OCI-LY1 (cell line): ENCODE measurements around the gene PLEKHM3.

Experiments used
- H2AFZ ChIP-seq: fragments of 200-600 bp; sonication (generic), shearing (Covaris generic); 2 replicates; pipeline ENCODE4 v1.6.0; 2014; ENCODE audit warnings: antibody characterized with exemption, mild to moderate bottlenecking, low read length
- H3F3A ChIP-seq: fragments of 200-600 bp; sonication (generic), shearing (Covaris generic); 2 replicates; pipeline ENCODE4 v1.6.0; 2014; ENCODE audit warnings: mild to moderate bottlenecking, antibody characterized with exemption, low read length, moderate library complexity; ENCODE audit not compliant: insufficient read depth
- H3K27ac ChIP-seq: fragments of 200-600 bp; sonication (generic); 2 replicates; pipeline ENCODE4 v1.5.1; 2014; ENCODE audit warnings: low read length, mixed run types, mild to moderate bottlenecking, low read depth; ENCODE audit not compliant: poor library complexity, severe bottlenecking
- H3K27me3 ChIP-seq: fragments of 200-600 bp; sonication (generic); 2 replicates; pipeline ENCODE4 v1.6.0; 2014; ENCODE audit warnings: antibody characterized with exemption, mild to moderate bottlenecking, low read length, moderate library complexity; ENCODE audit not compliant: insufficient read depth
- H3K36me3 ChIP-seq: fragments of 200-600 bp; sonication (generic); 2 replicates; pipeline ENCODE4 v1.6.1; 2014; ENCODE audit warnings: mild to moderate bottlenecking, antibody characterized with exemption, low read length, moderate library complexity, mixed read lengths; ENCODE audit not compliant: insufficient read depth
- H3K4me1 ChIP-seq: fragments of 200-600 bp; sonication (generic); 2 replicates; pipeline ENCODE4 v1.5.1; 2014; ENCODE audit warnings: mild to moderate bottlenecking, low read length, moderate library complexity; ENCODE audit not compliant: insufficient read depth, severe bottlenecking
- H3K4me2 ChIP-seq: fragments of 200-600 bp; sonication (generic), shearing (Covaris generic); 2 replicates; pipeline ENCODE4 v1.6.1; 2014; ENCODE audit warnings: low read length
- H3K4me3 ChIP-seq: fragments of 200-600 bp; sonication (generic); 2 replicates; pipeline ENCODE4 v1.5.1; 2014; ENCODE audit warnings: low read length, low read depth, mild to moderate bottlenecking, mixed read lengths; ENCODE audit not compliant: poor library complexity, severe bottlenecking
- H3K79me2 ChIP-seq: fragments of 200-600 bp; shearing (Covaris generic); 2 replicates; pipeline ENCODE4 v1.6.1; 2016; ENCODE audit warnings: mixed run types, low read length, mixed read lengths; ENCODE audit not compliant: insufficient read depth
- H3K9ac ChIP-seq: fragments of 200-600 bp; sonication (generic), shearing (Covaris generic); 2 replicates; pipeline ENCODE4 v1.6.1; 2014; ENCODE audit warnings: mild to moderate bottlenecking, low read length, mixed read lengths
- H3K9me2 ChIP-seq: fragments of 200-600 bp; sonication (generic), shearing (Covaris generic); 2 replicates; pipeline ENCODE4 v1.6.1; 2014; ENCODE audit warnings: low read depth, mild to moderate bottlenecking, low read length, mixed read lengths
- H3K9me3 ChIP-seq: fragments of 200-600 bp; shearing (Covaris generic); 2 replicates; pipeline ENCODE4 v1.6.1; 2014; ENCODE audit warnings: low read length, mixed read lengths
- H4K20me1 ChIP-seq: fragments of 200-600 bp; sonication (generic), shearing (Covaris generic); 2 replicates; pipeline ENCODE4 v1.6.0; 2016; ENCODE audit warnings: mild to moderate bottlenecking, low read length; ENCODE audit not compliant: insufficient read depth
- EZH2 ChIP-seq: fragments of 200-600 bp; sonication (generic), shearing (Covaris generic); IDR thresholded peaks from 2 replicates; pipeline ENCODE4 v1.8.0; 2017; ENCODE audit warnings: borderline replicate concordance, mixed run types, mild to moderate bottlenecking, antibody characterized with exemption, low read length, moderate library complexity, mixed read lengths
- TF ChIP-seq, protein P1 (sequence below): fragments of 200-600 bp; sonication (generic), shearing (Covaris generic); IDR thresholded peaks from 2 replicates; pipeline ENCODE4 v1.5.1; 2017; ENCODE audit warnings: mild to moderate bottlenecking, antibody characterized with exemption, low read length, moderate library complexity, mixed read lengths

PLEKHM3 gene

DNA sequence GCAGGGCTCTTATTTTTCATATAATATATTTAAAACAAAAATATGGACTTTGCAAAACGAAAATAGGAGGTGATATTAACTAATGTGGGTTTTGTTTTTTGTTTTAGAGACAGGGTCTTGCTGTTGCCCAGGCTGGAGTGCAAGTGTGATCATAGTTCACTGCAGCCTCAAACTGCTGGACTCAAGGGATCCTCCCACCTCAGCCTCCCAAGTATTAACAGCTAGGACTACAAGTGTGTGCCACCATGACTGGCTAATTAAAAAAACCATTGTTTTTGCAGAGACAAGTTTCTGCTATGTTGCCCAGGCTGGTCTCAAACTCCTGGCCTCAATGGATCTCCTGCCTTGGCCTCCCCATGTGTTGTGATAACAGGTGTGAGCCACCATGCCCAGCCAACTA is 185.2 kb downstream of the PLEKHM3 start:
- Histone ChIP-seq H3K27me3 (no peaks in the 10 kb centered on the region), H3K4me3 (no peak overlapping the region), H3K79me2 (no peaks in the 10 kb centered on the region), H4K20me1 (no peaks in the 10 kb centered on the region), H3K4me1 (no peaks in the 10 kb centered on the region), H3K4me2 (no peak overlapping the region), H3K9me2 (no peaks in the 10 kb centered on the region), H3K9ac (no peak overlapping the region), H3K36me3 (no peaks in the 10 kb centered on the region), H2AFZ (no peak overlapping the region), H3K27ac (no peak overlapping the region), H3F3A (no peaks in the 10 kb centered on the region), H3K9me3 (no peaks in the 10 kb centered on the region)
- TF ChIP-seq EZH2 = no peak
- TF ChIP-seq, protein P1, sequence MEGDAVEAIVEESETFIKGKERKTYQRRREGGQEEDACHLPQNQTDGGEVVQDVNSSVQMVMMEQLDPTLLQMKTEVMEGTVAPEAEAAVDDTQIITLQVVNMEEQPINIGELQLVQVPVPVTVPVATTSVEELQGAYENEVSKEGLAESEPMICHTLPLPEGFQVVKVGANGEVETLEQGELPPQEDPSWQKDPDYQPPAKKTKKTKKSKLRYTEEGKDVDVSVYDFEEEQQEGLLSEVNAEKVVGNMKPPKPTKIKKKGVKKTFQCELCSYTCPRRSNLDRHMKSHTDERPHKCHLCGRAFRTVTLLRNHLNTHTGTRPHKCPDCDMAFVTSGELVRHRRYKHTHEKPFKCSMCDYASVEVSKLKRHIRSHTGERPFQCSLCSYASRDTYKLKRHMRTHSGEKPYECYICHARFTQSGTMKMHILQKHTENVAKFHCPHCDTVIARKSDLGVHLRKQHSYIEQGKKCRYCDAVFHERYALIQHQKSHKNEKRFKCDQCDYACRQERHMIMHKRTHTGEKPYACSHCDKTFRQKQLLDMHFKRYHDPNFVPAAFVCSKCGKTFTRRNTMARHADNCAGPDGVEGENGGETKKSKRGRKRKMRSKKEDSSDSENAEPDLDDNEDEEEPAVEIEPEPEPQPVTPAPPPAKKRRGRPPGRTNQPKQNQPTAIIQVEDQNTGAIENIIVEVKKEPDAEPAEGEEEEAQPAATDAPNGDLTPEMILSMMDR = no peak

DNA sequence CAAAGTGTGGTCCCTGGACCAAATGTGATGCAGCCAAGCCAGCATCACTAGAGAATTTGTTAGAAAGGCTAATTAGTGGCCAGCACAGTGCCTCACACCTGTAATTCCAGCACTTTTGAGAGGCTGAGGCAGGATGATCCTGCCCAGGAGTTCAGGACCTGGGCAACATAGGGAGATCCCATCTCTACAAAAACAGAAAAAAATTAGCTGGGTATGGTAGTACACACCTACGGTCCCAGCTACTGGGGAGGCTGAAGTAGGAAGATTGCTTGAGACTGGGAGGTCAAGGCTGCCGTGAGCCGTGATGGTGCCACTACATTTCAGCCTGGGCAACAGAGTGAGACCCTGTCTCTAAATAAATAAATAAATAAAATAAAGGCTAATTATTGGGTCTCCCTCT is 185.8 kb downstream of the PLEKHM3 start:
- Histone ChIP-seq H3K27ac (no peak overlapping the region), H3K9me2 (no peaks in the 10 kb centered on the region), H3K9ac (no peak overlapping the region), H3K9me3 (no peaks in the 10 kb centered on the region), H2AFZ (no peak overlapping the region), H3K4me3 (no peak overlapping the region), H3F3A (no peaks in the 10 kb centered on the region), H3K79me2 (no peaks in the 10 kb centered on the region), H3K4me2 (no peak overlapping the region), H3K4me1 (no peaks in the 10 kb centered on the region), H3K27me3 (no peaks in the 10 kb centered on the region), H4K20me1 (no peaks in the 10 kb centered on the region), H3K36me3 (no peaks in the 10 kb centered on the region)
- no peak for TF ChIP-seq EZH2
- TF ChIP-seq, protein P1 = no peak

DNA sequence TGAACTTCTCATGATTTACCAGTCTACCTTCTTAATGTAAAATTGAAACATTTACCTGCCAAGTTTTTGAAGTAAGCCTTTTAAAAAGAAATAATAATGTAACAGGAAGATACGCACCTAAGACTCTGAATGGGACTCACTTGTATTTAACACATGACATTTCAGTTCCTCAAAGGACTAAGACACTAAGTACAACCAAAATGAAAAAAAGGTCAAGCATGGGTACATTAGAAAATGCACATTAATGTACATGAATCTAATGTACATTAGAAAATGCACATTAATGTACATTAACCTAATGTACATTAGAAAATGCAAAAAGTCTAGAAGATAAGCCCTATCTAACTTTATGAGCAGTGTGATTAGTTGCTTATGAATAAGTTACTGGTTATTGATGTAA is 186.3 kb downstream of the PLEKHM3 start:
- H3F3A ChIP-seq = no peaks in the 10 kb centered on the region
- H3K9me2 ChIP-seq = no peaks in the 10 kb centered on the region
- H3K27ac ChIP-seq = no peak overlapping the region
- no peak overlapping the region for H3K4me2 ChIP-seq
- H3K9ac ChIP-seq = no peak overlapping the region
- H3K79me2 ChIP-seq = no peaks in the 10 kb centered on the region
- TF ChIP-seq, protein P1 = no peak
- no peak for TF ChIP-seq EZH2
- no peaks in the 10 kb centered on the region for H3K4me1 ChIP-seq
- no peak overlapping the region for H3K4me3 ChIP-seq
- H3K36me3 ChIP-seq = no peaks in the 10 kb centered on the region
- H3K9me3 ChIP-seq = no peaks in the 10 kb centered on the region
- no peaks in the 10 kb centered on the region for H4K20me1 ChIP-seq
- H2AFZ ChIP-seq = no peak overlapping the region
- H3K27me3 ChIP-seq = no peaks in the 10 kb centered on the region
